Measurements from ENCODE around the gene CD200.
A peak's percentile ranks its signal among the peaks of the same experiment; 100 is the strongest.

CD200 gene

DNA sequence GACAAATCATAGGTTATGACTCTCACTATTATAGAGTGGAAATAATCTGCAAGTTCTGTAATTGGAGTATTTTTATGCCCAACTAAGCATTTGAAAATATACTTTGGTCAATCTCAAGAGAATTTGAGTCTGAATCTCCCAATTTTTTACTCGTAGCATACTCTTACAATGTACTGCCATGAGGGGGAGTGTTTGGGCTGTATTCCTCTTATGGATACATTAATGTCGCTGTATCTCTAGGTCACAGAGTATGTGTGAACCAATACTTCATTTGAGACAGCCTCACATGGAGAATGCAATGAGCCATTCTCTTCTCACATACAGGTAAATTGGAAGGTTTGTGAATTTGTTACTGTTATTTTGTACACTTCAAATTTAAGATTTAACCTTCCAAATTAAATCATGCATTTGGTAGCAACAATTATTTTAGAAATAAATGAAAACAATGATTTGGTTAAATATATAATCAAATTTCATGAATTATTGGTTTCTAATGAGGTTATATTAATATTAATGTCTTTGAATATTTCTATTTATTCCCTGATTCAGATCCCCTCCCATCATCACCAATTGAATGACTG lies 5.5 kb upstream of the CD200 start:
- H3K4me3 ChIP-seq: no peak overlapping the region
- H3K9ac ChIP-seq: no peak overlapping the region
- H3K9me3 ChIP-seq: 0 out of 2 replicates have a peak, but pooled peaks cover 5% of the 10 kb centered on the region
- TF ChIP-seq Cebpa-rat (IDR thresholded peaks at IDR 0.05): no peak
- no peaks in the 10 kb centered on the region for H3K36me3 ChIP-seq
- no peak overlapping the region for H3K27ac ChIP-seq
- H3K4me1 ChIP-seq: no peaks in the 10 kb centered on the region
- H3K4me2 ChIP-seq: no peak overlapping the region
- H4K20me1 ChIP-seq: no peaks in the 10 kb centered on the region
- H3K27me3 ChIP-seq: peaks cover 13% of the 10 kb centered on the region

DNA sequence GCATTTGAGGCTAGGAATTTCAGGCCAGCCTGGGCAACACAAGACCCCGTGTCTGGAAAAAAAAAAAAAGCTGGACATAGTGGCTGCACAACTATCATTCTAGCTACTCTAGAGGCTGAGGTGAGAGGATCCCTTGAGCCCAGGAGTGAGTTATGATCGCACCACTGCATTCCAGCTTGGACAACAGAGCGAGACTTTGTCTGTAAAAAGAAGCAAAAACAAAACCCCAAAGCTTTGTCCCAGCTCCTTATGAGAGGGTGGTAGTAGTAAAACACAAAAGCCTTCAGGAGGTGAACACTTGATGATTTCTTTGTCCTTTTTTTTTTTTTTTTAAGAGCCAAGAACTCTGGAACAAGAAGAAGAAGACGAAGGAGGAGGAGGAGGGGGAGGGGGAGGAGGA lies 1.1 kb upstream of the CD200 start:
- Histone ChIP-seq H3K27me3 (peaks cover 47% of the 10 kb centered on the region), H3K9ac (no peak overlapping the region), H3K4me2 (no peak overlapping the region), H3K36me3 (no peaks in the 10 kb centered on the region), H3K4me1 (peaks cover 10% of the 10 kb centered on the region), H3K9me3 (peaks cover 10% of the 10 kb centered on the region; the same call in 1 of the 2 replicates), H4K20me1 (no peaks in the 10 kb centered on the region), H3K27ac (no peak overlapping the region), H3K4me3 (no peak overlapping the region)
- TF ChIP-seq Cebpa-rat (IDR thresholded peaks at IDR 0.05): no peak

DNA sequence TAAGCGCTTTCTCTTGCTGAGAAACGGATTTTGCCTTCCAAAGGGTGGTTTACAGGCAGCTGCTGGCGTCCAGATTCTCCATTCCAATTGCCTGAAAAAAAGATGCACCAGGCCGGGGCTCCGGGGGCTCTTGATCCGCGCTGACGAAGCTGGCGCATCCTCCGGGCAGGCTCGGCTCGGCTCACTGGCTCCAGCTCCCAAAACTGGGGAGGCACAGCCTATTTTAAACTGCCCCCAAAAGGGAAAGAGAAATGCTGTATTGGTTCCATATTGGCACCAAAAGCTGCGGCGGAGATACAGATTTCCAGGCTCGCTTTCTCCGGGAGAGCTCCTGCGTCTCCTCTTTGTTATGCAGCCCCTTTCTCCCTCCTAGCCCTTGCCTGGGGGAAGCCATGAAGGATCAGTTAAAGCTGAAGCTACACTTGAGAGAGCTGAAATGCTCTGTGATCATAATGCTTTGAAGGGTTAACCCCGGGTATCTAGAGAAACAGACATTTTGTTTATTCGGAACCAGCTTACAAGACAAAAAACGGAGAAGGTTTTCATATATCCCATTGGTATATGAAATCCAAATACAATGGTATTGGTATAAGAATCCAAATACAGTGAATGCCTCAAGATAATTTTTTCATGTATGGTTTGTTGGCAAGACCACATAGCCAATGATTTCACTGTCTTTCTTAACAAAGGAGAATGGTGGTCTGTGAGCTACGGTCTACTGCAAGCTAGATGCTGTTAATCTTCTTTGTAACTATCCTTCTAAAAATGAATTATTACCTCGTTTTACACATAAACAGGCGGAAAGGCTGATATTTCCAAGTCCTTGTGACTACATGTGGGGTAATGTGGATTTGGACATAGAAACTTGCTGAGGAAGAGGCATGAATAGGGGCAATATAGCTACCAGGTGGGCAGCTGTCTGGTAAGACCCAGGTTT lies 693 bp downstream of the CD200 start:
- Histone ChIP-seq H3K9me3 (peaks cover 10% of the 10 kb centered on the region; the same call in 1 of the 2 replicates), H3K36me3 (no peaks in the 10 kb centered on the region), H3K4me3 (peak overlapping the region; percentile 61), H3K4me2 (peak overlapping the region; percentile 85), H3K27me3 (peaks cover 47% of the 10 kb centered on the region), H3K27ac (no peak overlapping the region), H4K20me1 (no peaks in the 10 kb centered on the region), H3K4me1 (peaks cover 10% of the 10 kb centered on the region), H3K9ac (no peak overlapping the region)
- TF ChIP-seq Cebpa-rat (IDR thresholded peaks at IDR 0.05): no peak

DNA sequence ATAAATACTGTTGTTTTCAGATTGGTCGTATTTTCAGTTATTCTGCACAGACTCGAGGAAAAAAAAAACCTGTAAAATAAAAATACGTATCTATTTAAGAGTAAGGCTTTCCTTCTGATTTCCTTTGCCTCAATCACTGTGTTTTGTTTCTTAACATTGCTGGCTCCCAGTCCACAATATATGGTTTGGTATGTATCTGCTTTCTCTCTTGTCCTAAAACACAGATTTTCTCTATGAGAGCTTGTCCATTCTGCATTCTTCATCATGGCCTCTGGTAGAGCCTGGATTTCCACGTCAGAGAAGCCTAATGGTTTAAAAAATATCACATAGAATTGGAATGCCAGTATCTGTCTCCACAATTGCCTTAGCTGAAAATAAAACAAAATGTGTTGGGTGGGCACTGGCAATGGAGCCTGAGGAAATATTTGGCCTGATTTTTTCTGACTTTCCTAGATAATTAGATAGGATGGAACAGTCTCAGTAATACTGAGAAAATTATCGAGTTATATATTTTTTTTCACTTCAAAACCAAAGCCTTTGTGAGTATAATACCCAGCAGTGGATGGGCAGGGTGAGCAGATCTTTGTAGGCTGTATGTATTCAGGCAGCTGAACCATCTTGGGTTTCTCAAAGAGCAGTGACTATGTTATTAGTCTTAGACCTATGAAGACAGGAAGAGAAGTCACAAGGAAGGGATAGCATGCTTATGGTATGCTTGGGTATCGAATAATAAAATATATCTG lies 1.9 kb downstream of the CD200 start:
- H3K9me3 ChIP-seq: peaks cover 10% of the 10 kb centered on the region; the same call in 1 of the 2 replicates
- peaks cover 47% of the 10 kb centered on the region for H3K27me3 ChIP-seq
- H3K27ac ChIP-seq: no peak overlapping the region
- no peak overlapping the region for H3K9ac ChIP-seq
- no peaks in the 10 kb centered on the region for H4K20me1 ChIP-seq
- no peak for TF ChIP-seq Cebpa-rat (IDR thresholded peaks at IDR 0.05)
- H3K4me2 ChIP-seq: no peak overlapping the region
- H3K4me3 ChIP-seq: no peak overlapping the region
- no peaks in the 10 kb centered on the region for H3K36me3 ChIP-seq
- H3K4me1 ChIP-seq: peaks cover 10% of the 10 kb centered on the region

DNA sequence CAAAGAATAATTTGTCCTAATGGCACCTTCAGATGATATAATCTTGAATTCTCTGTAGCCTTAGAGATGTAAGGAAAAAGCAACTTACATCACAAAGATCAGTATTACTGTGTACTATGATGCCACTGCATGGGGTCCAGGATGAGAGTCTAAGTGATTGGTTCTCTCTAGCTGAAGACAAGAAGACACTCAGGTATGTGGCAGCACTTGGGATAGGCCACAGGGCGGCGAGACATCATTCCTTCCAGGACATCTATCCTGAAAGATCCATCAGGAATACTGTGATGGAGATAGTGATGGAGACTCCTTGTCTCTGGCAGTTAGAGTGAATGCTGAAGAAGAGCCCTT lies 2.5 kb downstream of the CD200 start:
- H3K27me3 ChIP-seq: peaks cover 47% of the 10 kb centered on the region
- H3K27ac ChIP-seq: no peak overlapping the region
- no peak overlapping the region for H3K4me2 ChIP-seq
- H3K9ac ChIP-seq: no peak overlapping the region
- no peak overlapping the region for H3K4me3 ChIP-seq
- H3K36me3 ChIP-seq: no peaks in the 10 kb centered on the region
- TF ChIP-seq Cebpa-rat (IDR thresholded peaks at IDR 0.05): no peak
- peaks cover 10% of the 10 kb centered on the region; the same call in 1 of the 2 replicates for H3K9me3 ChIP-seq
- H3K4me1 ChIP-seq: peaks cover 10% of the 10 kb centered on the region
- H4K20me1 ChIP-seq: no peaks in the 10 kb centered on the region

DNA sequence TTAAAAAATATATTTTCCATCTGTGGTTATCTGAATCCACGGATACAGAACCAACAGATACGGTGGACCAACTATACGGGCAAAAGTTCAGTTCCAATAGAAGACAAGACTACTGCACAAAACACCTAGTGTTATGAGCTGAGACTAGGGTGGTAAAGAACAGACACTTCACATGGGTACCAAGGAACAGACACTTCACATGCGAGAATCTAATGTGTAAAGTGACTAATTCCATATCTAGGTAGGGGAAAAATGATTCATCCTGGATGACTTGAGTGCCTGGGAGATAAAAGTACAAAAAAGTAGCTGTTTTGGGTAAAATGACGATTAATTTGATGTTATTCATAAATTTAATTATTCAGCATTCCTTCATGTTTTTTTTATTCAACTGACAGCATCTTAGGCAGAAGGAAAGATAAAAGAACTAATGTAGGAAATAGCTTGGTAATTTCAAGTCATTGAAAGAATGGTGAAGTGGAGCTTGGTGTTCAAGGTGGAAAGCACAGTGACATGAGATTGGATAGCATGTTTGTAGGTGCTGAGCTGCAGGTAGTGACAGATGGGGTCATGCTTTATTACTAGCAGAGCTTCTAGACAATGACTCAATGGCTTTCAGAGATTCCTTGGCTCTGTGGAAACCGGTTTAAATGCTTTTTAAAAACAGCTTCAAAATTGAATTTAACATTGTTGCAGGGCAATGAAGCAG lies 5.2 kb downstream of the CD200 start:
- Histone ChIP-seq H3K4me1 (peaks cover 5% of the 10 kb centered on the region), H3K27ac (no peak overlapping the region), H3K27me3 (peaks cover 26% of the 10 kb centered on the region), H3K9ac (no peak overlapping the region), H3K4me3 (no peak overlapping the region), H3K4me2 (no peak overlapping the region), H4K20me1 (no peaks in the 10 kb centered on the region), H3K9me3 (peaks cover 6% of the 10 kb centered on the region), H3K36me3 (no peaks in the 10 kb centered on the region)
- TF ChIP-seq Cebpa-rat (IDR thresholded peaks at IDR 0.05): no peak

DNA sequence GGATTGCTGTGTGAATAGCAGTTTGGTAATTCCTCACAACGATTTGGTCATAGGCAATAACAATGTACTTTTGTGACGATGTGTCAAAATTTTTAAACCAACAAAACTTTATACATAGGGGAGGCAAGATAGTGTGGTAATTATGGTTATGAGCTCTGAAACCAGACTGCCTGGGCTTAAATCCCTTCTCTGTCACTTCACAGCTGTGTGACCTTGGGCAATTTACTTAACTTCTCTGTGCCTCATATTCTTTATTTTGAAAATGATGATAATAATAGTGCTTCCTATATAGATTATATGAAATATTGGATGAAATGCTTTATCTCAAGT lies 5.7 kb downstream of the CD200 start:
- Histone ChIP-seq H3K4me1 (no peaks in the 10 kb centered on the region), H3K4me2 (no peak overlapping the region), H3K9me3 (peaks cover 6% of the 10 kb centered on the region), H3K9ac (no peak overlapping the region), H4K20me1 (no peaks in the 10 kb centered on the region), H3K36me3 (no peaks in the 10 kb centered on the region), H3K4me3 (no peak overlapping the region), H3K27me3 (peaks cover 21% of the 10 kb centered on the region), H3K27ac (no peak overlapping the region)
- no peak for TF ChIP-seq Cebpa-rat (IDR thresholded peaks at IDR 0.05)

DNA sequence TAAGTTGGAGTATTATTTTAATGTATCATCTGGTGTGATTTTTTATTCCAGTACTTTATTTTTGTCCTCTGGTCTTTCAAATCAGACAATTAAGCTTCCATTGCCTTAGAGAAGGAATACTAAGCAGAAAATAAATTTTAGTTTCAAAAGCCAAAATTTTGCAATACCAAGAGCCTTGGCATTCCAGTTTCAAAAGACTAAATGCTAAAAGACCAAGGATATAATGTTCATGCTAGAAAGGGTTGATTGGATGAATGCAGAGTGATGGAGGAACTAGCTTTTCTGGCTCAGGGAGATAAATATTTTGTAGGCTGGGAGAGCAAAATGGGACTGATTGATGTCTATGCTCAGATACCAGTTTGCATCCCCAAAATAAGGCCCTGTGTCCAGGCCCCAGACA lies 6.2 kb downstream of the CD200 start:
- no peak for TF ChIP-seq Cebpa-rat (IDR thresholded peaks at IDR 0.05)
- Histone ChIP-seq H3K4me3 (no peak overlapping the region), H3K9ac (no peak overlapping the region), H3K4me1 (no peaks in the 10 kb centered on the region), H3K9me3 (peaks cover 9% of the 10 kb centered on the region), H4K20me1 (no peaks in the 10 kb centered on the region), H3K27me3 (peaks cover 17% of the 10 kb centered on the region), H3K36me3 (no peaks in the 10 kb centered on the region), H3K4me2 (no peak overlapping the region), H3K27ac (no peak overlapping the region)

DNA sequence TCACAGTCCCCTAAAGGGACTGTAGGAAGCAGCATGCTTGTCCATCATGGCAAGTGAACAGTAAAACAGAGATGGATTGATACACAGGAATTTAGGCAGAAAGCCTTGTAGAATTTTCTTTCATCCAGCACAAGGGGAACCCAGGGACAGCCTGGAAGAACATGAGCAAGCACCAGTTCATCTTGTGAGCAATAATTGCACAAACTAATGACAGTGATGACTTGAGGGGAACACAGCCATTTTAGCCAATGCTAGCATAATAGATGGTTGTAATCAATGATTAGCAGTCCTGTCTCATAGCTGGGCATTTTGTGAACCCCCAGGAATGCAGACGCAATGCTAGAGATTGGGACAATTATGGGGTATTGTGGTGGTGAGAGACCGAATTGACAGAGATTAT lies 6.7 kb downstream of the CD200 start:
- Histone ChIP-seq H3K4me3 (no peak overlapping the region), H3K36me3 (no peaks in the 10 kb centered on the region), H3K4me1 (no peaks in the 10 kb centered on the region), H3K27ac (no peak overlapping the region), H3K4me2 (no peak overlapping the region), H3K9ac (no peak overlapping the region), H3K9me3 (peaks cover 13% of the 10 kb centered on the region), H4K20me1 (no peaks in the 10 kb centered on the region), H3K27me3 (peaks cover 12% of the 10 kb centered on the region)
- TF ChIP-seq Cebpa-rat (IDR thresholded peaks at IDR 0.05): no peak

All from BLaER1 (cell line).